CD14-positive monocyte (primary cell): ENCODE data around the gene LIMK2. TPM values are rescaled to one million over a fixed set of nuclear protein-coding genes. Genes with fewer than 3 reads are reported as not detected.
A peak's percentile ranks its signal among the peaks of the same experiment; 100 is the strongest.
"Not testable (repeated sequence)": the region's sequence is repeated elsewhere in the genome, so short reads cannot be mapped to it uniquely, and the experiment has no call there.

Source experiments
- DNase-seq, 3 donors: peaks; one replicate each; pipeline ENCODE4 v3.0.0-alpha.2; 2011 to 2022
- H2AFZ ChIP-seq: 2 replicates; pipeline ENCODE4 v1.6.0; 2012; ENCODE audit warnings: mild to moderate bottlenecking, low read depth, low read length, inconsistent platforms; ENCODE audit not compliant: insufficient read depth, poor library complexity, severe bottlenecking
- H3K27ac ChIP-seq, 2 donors: 1 replicate in 1 of 2; 2 replicates in 1 of 2; pipeline ENCODE4 v1.5.1; 2012 to 2013; ENCODE audit warnings: low read length in 2 of 2, control low read depth in 1 of 2, inconsistent platforms in 1 of 2, low read depth in 1 of 2, mild to moderate bottlenecking in 1 of 2
- H3K27me3 ChIP-seq, 2 donors: one replicate each; pipeline versions ENCODE4 v1.6.0 to v1.6.1; 2011 to 2013; ENCODE audit warnings: low read length in 2 of 2; ENCODE audit not compliant: control insufficient read depth in 2 of 2, insufficient read depth in 2 of 2
- H3K36me3 ChIP-seq, 2 donors: replicated peaks in 1 of 2; 1 replicate in 1 of 2; 2 replicates in 1 of 2; pipeline versions ENCODE4 v1.5.1 to v1.6.1; 2012 to 2013; ENCODE audit warnings: low read length in 2 of 2, control low read depth in 1 of 2, inconsistent platforms in 1 of 2, mild to moderate bottlenecking in 1 of 2; ENCODE audit not compliant: insufficient read depth in 2 of 2, control insufficient read depth in 1 of 2
- H3K4me1 ChIP-seq, 2 donors: 1 replicate in 1 of 2; 2 replicates in 1 of 2; pipeline versions ENCODE4 v1.5.1 to v1.6.1; 2012 to 2013; ENCODE audit warnings: low read length in 2 of 2, control low read depth in 1 of 2, inconsistent platforms in 1 of 2, mild to moderate bottlenecking in 1 of 2, moderate library complexity in 1 of 2; ENCODE audit not compliant: insufficient read depth in 2 of 2, control insufficient read depth in 1 of 2
- H3K4me2 ChIP-seq: replicated peaks from 2 replicates; pipeline ENCODE3; 2012; ENCODE audit warnings: low read length, moderate library complexity, mild to moderate bottlenecking; ENCODE audit not compliant: poor library complexity, severe bottlenecking; ENCODE audit errors: extremely low read depth
- H3K4me3 ChIP-seq, 3 experiments: fragments of 200-600 bp in 1 of 3; sonication (generic) in 1 of 3; replicated peaks in 1 of 3; 1 replicate in 2 of 3; 2 replicates in 1 of 3; pipeline ENCODE4 v1.5.1; 2011 to 2013; ENCODE audit warnings: low read length in 3 of 3, mild to moderate bottlenecking in 3 of 3, control low read depth in 2 of 3, low read depth in 2 of 3, inconsistent platforms in 1 of 3, moderate library complexity in 1 of 3
- H3K79me2 ChIP-seq: 2 replicates; pipeline ENCODE4 v1.6.0; 2012; ENCODE audit warnings: mild to moderate bottlenecking, control low read depth, inconsistent platforms, low read length, moderate library complexity; ENCODE audit not compliant: insufficient read depth
- H3K9ac ChIP-seq: 2 replicates; pipeline ENCODE4 v1.6.0; 2017; ENCODE audit warnings: low read length, mild to moderate bottlenecking; ENCODE audit not compliant: insufficient read depth, poor library complexity, severe bottlenecking
- H3K9me3 ChIP-seq, 2 donors: replicated peaks in 1 of 2; 1 replicate in 1 of 2; 2 replicates in 1 of 2; pipeline versions ENCODE4 v1.5.1 to v1.6.1; 2012 to 2013; ENCODE audit warnings: low read length in 2 of 2, control low read depth in 1 of 2; ENCODE audit not compliant: control insufficient read depth in 1 of 2, insufficient read depth in 1 of 2
- H4K20me1 ChIP-seq: 2 replicates; pipeline ENCODE4 v1.6.0; 2012; ENCODE audit warnings: mild to moderate bottlenecking, low read length, control low read depth, moderate library complexity; ENCODE audit not compliant: insufficient read depth
- H3K27ac Mint-ChIP-seq, 7 donors: one replicate each; pipeline ENCODE4 v1.8.0; 2020; ENCODE audit warnings: mild to moderate bottlenecking in 7 of 7, mixed read lengths in 7 of 7, moderate library complexity in 6 of 7, inconsistent platforms in 2 of 7
- H3K27me3 Mint-ChIP-seq, 3 donors: one replicate each; pipeline ENCODE4 v1.8.0; 2021 to 2022; ENCODE audit warnings: low read depth in 3 of 3, mild to moderate bottlenecking in 3 of 3, mixed read lengths in 3 of 3, moderate library complexity in 3 of 3, inconsistent platforms in 1 of 3
- H3K36me3 Mint-ChIP-seq, 2 donors: one replicate each; pipeline ENCODE4 v1.8.0; 2020; ENCODE audit warnings: mixed read lengths in 2 of 2, inconsistent platforms in 1 of 2, mild to moderate bottlenecking in 1 of 2
- H3K4me1 Mint-ChIP-seq: one replicate; pipeline ENCODE4 v1.8.0; 2020; ENCODE audit warnings: mild to moderate bottlenecking, mixed read lengths
- H3K4me3 Mint-ChIP-seq, 2 donors: one replicate each; pipeline ENCODE4 v1.8.0; 2020; ENCODE audit warnings: mild to moderate bottlenecking in 2 of 2, mixed read lengths in 2 of 2, moderate library complexity in 1 of 2
- H3K9me3 Mint-ChIP-seq, 7 donors: one replicate each; pipeline ENCODE4 v1.8.0; 2020 to 2022; ENCODE audit warnings: mixed read lengths in 7 of 7, mild to moderate bottlenecking in 6 of 7, moderate library complexity in 6 of 7, inconsistent platforms in 2 of 7
- WGBS: methylation state at CpG from one replicate; pipeline ENCODE4 v1.1.5; 2013; ENCODE audit warnings: missing lambda C conversion rate; ENCODE audit not compliant: insufficient coverage; 5-methylcytosine and 5-hydroxymethylcytosine counted together
- intact Hi-C, 2 donors: fragments of 100-400 bp; cut with micrococcal nuclease; formaldehyde crosslinking; loops; one replicate each; pipeline versions ENCODE4 v1.15.0 to v1.15.1; 2023
- polyA plus RNA-seq, 3 donors: library from polyadenylated mRNA; depleted of rRNA in 1 of 3; unstranded in 2 of 3; stranded (reverse) in 1 of 3; fragments of 300-500 nt in 2 of 3; fragments of >200 nt in 1 of 3; fragmentation: Illumina TruSeq in 2 of 3; gene quantifications; 1 replicate in 2 of 3; 2 replicates in 1 of 3; pipeline ENCODE4 v1.2.3, GENCODE V29; 2012 to 2021
- TF ChIP-seq, protein P1 (sequence below): fragments of 200-600 bp; IDR thresholded peaks from one replicate; pipeline ENCODE4 v1.8.0; 2022; ENCODE audit warnings: antibody characterized with exemption, mild to moderate bottlenecking

The LIMK2 gene
- polyA plus RNA-seq, 3 donors, result 5.5 to 14.2 (median 10.1) TPM

DNA sequence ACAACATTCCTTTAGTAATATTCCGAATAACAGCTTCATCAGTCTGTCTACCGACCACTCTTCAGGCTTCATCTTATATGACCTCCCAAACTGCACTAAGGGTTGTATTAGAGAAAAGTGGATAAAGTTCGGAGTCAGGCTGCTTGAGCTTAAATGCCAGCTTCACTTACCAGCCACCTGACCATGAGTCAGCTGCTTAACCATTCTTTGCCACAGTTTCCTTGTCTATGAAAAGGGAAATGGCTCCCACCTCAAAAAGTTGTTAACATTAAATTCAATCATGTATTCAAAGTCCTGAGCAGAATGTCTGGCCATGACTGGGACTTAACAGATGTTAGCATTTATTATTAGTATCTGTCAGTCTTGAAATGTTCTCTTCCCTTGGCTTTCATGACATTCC lies 20.9 kb downstream of the LIMK2 start:
- Mint-ChIP-seq H3K4me1 (peaks cover 79% of the 10 kb centered on the region), H3K9me3 (no peaks in the 10 kb centered on the region), H3K27me3 (peaks cover 0 to 2% (median 0%) of the 10 kb centered on the region in 3 donors), H3K4me3 (no peak overlapping the region), H3K36me3 (peaks cover 20 to 46% of the 10 kb centered on the region in 2 donors), H3K27ac (peak overlapping the region; percentile 76 to 99 (median 94))
- Histone ChIP-seq H3K27ac (peak overlapping the region; percentile 23 to 96), H3K36me3 (no peaks in the 10 kb centered on the region), H4K20me1 (no peaks in the 10 kb centered on the region), H3K4me3 (no peak overlapping the region), H3K9me3 (no peaks in the 10 kb centered on the region), H2AFZ (no peak overlapping the region), H3K9ac (no peak overlapping the region), H3K4me2 (no peak overlapping the region), H3K27me3 (no peaks in the 10 kb centered on the region), H3K4me1 (peaks cover 77 to 80% of the 10 kb centered on the region in 2 donors), H3K79me2 (peaks cover 42% of the 10 kb centered on the region)
- no CpG with 5 or more reads among the region's 3 CpGs for WGBS
- TF ChIP-seq, protein P1, sequence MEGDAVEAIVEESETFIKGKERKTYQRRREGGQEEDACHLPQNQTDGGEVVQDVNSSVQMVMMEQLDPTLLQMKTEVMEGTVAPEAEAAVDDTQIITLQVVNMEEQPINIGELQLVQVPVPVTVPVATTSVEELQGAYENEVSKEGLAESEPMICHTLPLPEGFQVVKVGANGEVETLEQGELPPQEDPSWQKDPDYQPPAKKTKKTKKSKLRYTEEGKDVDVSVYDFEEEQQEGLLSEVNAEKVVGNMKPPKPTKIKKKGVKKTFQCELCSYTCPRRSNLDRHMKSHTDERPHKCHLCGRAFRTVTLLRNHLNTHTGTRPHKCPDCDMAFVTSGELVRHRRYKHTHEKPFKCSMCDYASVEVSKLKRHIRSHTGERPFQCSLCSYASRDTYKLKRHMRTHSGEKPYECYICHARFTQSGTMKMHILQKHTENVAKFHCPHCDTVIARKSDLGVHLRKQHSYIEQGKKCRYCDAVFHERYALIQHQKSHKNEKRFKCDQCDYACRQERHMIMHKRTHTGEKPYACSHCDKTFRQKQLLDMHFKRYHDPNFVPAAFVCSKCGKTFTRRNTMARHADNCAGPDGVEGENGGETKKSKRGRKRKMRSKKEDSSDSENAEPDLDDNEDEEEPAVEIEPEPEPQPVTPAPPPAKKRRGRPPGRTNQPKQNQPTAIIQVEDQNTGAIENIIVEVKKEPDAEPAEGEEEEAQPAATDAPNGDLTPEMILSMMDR, result no peak
- intact Hi-C loops, result loop anchor here (5.0 to 10.0 kb wide), 5 partner anchors 59 to 268 kb away; partner anchors contain the start of genes SELENOM (in 2 of the 2), MORC2 (in 1 of the 2), PIK3IP1 (in 1 of the 2) and TUG1 (in 1 of the 2)
- DNase-seq, result peak; percentile 57 to 91 (median 79)

DNA sequence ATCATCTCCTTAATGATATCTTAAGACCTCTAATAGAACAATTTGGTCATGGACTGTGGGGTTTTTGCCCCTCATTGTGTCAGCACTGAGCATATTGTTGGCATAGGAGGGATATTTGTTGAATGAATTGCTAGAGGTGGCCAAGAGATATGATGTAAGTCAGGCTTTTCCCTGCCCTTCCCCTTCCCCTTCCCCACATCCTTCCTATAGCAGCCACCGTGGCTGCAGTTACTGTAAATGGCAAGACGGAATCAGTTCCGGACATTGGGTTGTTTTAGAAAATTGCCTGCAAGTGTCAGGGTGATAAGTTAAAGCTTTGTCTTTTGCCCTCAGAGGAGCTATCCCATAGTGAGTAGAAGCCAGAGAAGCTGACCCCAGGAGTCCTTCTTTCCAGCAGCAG lies 23.0 kb downstream of the LIMK2 start:
- Histone ChIP-seq H2AFZ (peak overlapping the region; percentile 41), H3K9ac (peak overlapping the region; percentile 25), H3K79me2 (peaks cover 40% of the 10 kb centered on the region), H4K20me1 (peaks cover 13% of the 10 kb centered on the region), H3K27ac (peak overlapping the region; percentile 32 to 71), H3K9me3 (no peaks in the 10 kb centered on the region), H3K36me3 (peaks cover 0 to 18% of the 10 kb centered on the region in 2 donors), H3K4me2 (peak overlapping the region; percentile 50), H3K4me1 (peaks cover 58 to 59% of the 10 kb centered on the region in 2 donors), H3K27me3 (no peaks in the 10 kb centered on the region), H3K4me3 (peak overlapping the region in 1 of 3 experiments; percentile 26)
- Mint-ChIP-seq H3K4me1 (peaks cover 59% of the 10 kb centered on the region), H3K36me3 (peaks cover 16 to 42% of the 10 kb centered on the region in 2 donors), H3K27me3 (peaks cover 0 to 2% (median 0%) of the 10 kb centered on the region in 3 donors), H3K4me3 (peak overlapping the region; percentile 58 to 67), H3K27ac (peak overlapping the region; percentile 86 to 99 (median 94)), H3K9me3 (no peaks in the 10 kb centered on the region)
- TF ChIP-seq, protein P1, result no peak
- peak; percentile 76 to 93 (median 78) for DNase-seq
- WGBS, result no CpG with 5 or more reads among the region's 3 CpGs
- intact Hi-C loops, result loop anchor here in 1 of 2 donors (10.0 kb wide), 2 partner anchors 130 to 270 kb away; partner anchors contain the start of genes MORC2, SELENOM and TUG1

DNA sequence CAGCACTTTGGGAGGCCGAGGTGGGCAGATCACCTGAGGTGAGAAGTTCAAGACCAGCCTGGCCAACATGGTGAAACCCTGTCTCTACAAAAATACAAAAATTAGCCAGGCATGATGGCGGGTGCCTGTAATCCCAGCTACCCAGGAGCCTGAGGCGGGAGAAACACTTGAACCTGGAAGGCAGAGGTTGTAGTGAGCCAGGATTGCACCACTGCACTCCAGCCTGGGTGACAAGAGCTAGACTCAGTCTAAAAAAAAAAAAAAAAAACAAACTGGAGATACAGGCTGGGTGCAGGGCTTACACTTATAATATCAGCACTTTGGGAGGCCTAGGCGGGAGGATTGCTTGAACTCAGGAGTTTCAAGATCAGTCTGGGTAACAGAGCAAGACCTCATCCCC lies 23.9 kb downstream of the LIMK2 start:
- not testable (repeated sequence) for H2AFZ ChIP-seq, H3K4me2 ChIP-seq, H3K9me3 Mint-ChIP-seq, H3K9me3 ChIP-seq, H3K9ac ChIP-seq, H3K27me3 Mint-ChIP-seq, H3K4me3 Mint-ChIP-seq, DNase-seq, H3K4me3 ChIP-seq, H3K27me3 ChIP-seq
- H4K20me1 ChIP-seq, result peaks cover 13% of the 10 kb centered on the region
- H3K4me1 Mint-ChIP-seq, result peaks cover 50% of the 10 kb centered on the region
- peaks cover 49 to 50% of the 10 kb centered on the region in 2 donors for H3K4me1 ChIP-seq
- intact Hi-C loops, result loop anchor here in 1 of 2 donors (10.0 kb wide), 2 partner anchors 131 to 271 kb away; partner anchors contain the start of genes MORC2, SELENOM and TUG1
- H3K27ac Mint-ChIP-seq, result peak overlapping the region in 3 of 7 donors; percentile 94 to 99 (median 99)
- H3K36me3 Mint-ChIP-seq, result peaks cover 23 to 47% of the 10 kb centered on the region in 2 donors
- H3K27ac ChIP-seq, result peak overlapping the region in 1 of 2 donors; percentile 71
- peaks cover under 1 to 27% of the 10 kb centered on the region in 2 donors for H3K36me3 ChIP-seq
- WGBS, result 100% methylated on average over 2 of the region's 4 CpGs
- peaks cover 45% of the 10 kb centered on the region for H3K79me2 ChIP-seq
